HG03571 (cell line): ENCODE results near the gene CDS1.
"Not testable (repeated sequence)": the region's sequence is repeated elsewhere in the genome, so short reads cannot be mapped to it uniquely, and the experiment has no call there.

Experiments
- ATAC-seq: cut with Tn5 transposase; IDR thresholded peaks from one replicate; pipeline ENCODE4 v1.9.1; 2021; ENCODE audit not compliant: unreplicated experiment

CDS1 gene

DNA sequence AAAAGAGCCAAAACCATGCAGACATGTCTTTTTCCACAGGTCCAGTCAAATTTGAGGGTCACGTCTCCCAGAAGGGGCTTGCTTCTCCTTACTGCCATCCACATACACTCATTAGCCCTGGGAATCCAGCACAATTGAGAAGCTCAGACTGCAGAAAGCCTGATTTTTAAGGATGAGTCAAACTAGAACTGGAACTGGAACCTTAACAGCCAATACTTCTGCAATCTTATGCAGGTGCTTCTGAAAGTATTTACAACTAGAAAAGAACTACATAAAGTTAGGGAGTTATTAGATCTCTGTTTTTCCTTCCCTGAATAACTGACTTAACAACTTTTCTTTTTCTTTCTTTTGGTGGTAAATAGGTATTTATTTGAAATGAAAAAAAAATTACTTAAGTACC, 86.3 kb downstream of the CDS1 start:
- ATAC-seq = no peak

DNA sequence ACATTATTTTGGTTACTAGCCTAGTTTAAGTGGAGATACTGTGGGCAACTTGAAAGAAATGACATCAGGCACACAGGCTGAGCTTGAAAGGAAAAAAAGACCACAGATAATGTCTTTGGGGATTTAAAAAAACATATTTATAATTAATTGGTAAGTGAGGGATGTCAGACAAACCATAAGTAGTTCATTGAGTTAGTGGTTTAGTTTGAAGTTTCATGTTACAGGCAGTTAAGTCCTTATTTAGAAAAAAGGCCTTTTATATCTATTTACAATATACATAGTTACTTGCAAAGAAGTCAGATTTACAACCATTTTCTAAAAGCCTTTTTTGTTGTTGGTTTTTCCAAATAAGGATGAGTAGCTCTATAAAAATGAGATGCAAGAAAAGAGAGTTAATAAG, 89.2 kb downstream of the CDS1 start:
- ATAC-seq = no peak

GRCh38 chr4:84673475-84674240, 90.7 kb downstream of the CDS1 start:
- ATAC-seq = no peak

DNA sequence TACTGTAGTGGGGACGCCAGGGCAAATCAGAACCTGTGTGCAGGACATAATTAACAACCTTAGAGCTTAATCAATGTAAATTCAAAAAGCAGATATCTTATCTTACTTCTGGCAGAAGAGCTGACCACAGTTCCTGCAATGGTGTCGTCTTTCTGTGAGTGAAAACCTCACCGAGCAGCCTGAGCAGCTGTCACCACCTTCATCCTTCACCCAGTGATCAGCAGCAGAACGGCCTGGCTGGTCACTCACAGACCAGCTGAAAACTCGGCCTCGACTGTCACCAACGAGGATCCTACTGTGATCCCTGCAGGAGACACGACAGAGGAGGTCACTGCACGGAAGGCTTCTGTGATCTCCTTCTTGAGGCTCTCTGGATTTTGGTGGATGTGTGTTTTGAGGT, 94.2 kb downstream of the CDS1 start:
- ATAC-seq = no peak

GRCh38 chr4:84677995-84678394, 95.1 kb downstream of the CDS1 start:
- ATAC-seq = no peak

DNA sequence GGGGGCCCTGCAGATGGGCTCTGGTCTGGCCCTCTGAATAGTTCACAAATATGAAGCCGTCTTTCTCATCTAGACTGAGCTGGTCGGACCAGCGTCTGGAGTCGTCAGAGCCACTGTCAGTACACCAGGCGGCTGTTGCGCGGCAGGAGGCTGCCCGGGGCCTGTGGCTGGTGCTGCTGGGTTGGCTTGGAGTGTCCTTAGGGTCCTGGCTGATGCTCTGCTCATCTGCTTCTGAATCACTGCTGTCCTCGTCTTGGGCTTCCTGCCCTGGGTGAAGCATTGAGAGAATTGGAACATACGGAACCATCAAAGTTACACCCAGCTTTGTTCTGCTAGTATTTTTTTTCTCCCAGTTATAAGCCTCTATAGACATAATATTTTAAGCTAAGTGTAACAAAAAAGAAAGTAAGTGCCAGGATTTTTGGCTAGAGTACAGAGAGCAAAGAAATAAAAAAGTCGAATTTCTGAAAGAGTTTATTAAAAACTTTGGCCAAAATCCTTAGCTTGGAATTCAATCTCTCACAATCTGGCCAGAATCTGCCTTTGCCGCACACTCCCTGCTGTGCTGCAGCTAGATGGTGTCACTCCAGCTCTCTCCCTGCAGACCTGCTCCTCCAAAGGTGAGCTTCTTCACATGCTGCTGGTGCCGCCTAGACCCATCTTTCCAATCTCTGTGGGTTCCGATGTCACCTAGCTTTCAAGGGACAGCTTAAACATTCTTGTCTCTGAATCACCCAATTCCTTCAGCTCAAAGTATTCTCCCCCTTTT, 96.2 kb downstream of the CDS1 start:
- ATAC-seq = no peak

- no peak for ATAC-seq
Observed at GRCh38 chr4:84680956-84681355, 98.0 kb downstream of the CDS1 start.

DNA sequence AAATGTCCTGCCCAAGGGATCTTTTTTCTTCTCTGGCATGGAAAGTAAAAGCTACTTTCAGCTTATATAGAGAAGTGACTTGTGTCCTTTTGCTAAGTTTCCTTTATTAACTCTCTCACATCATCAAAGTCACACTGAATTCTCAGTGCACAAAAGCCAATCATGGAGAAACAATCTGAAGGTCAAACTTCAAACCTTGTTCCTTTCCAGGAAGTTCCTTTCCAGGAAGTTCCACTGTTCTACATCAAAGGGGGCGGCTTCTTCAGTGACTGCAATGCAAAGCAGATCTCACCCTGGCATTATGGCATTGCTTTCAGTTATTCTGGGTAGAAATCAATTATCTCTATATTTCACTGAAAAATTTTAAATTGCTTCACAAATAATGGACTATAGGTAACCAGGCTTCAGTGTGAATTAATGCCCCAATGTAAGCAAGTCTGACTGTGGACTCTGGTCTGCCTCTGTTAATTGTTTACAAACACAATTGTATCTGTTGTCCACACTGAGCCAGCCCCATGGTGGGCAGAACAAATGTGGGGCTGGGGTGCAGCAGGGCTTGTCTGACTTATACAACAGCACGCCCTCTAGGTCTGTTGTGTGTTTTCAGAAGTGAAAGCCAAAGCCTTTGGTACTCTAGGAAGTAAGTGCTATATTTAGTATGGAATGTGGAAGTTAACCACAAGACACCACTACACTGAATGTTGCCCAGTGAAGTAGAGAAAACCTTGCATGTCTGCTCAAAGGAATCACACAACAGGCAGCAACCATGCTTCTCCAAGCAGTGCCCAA, 98.8 kb downstream of the CDS1 start:
- ATAC-seq = no peak

GRCh38 chr4:84682661-84683060, 99.7 kb downstream of the CDS1 start:
- ATAC-seq = not testable (repeated sequence)

GRCh38 chr4:84683064-84683850, 100.3 kb downstream of the CDS1 start:
- ATAC-seq = no peak

DNA sequence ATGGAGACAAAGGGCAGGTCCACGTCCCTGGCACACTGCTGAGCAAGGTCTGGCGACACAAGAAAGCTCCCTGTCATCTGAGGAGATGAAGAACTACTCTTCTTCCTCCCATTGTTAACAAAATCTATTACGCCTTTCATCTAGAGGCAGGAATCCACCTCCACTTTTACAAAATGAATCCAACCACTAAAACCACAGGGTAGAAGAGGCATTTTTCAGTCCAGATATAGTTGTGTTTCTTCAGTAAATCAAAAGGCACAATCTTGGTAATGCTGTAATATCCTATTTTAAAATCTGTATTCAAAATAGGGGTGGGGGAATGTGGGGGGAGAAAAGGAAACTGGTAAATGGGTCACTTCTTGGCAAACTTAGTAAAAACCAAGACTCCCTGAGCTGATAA, 101.4 kb downstream of the CDS1 start:
- no peak for ATAC-seq

DNA sequence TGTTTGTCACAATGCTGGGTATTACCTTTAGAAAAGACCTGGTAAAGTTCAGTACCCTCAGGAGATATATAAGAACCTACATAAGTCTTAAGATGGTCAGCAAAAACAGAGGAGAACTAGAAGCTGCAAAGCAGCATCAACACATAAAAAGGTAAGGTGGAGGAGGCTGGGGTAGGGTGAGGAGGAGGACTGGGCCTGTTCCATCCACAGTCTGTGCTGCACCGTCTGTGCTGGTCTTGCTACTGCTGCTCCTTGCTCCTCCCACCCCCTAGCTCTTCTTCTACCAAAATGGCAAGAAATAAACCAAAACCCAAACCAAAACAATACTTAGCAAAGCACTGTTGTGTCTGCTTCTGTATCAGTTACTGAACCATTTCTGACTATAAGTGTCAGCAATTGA, 102.2 kb downstream of the CDS1 start:
- ATAC-seq = no peak

DNA sequence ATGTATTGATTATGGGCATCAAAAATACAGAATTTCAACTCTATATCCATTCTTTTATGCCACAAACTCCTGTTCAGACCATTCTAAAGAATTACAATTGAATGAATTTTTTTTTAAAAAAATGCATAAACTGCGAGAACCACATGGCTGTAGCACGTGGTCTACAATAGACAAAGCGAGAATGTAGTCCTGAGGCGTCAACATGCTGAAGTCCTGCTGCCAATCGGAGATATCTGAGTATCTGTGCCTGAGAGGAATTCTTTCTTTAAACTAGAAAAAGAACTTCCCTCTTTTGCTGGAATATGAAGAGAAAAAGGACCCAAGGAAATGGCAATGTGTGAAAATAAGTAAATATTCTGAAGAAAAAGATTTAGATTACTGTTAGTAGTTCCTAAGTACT, 105.7 kb downstream of the CDS1 start:
- ATAC-seq = no peak

DNA sequence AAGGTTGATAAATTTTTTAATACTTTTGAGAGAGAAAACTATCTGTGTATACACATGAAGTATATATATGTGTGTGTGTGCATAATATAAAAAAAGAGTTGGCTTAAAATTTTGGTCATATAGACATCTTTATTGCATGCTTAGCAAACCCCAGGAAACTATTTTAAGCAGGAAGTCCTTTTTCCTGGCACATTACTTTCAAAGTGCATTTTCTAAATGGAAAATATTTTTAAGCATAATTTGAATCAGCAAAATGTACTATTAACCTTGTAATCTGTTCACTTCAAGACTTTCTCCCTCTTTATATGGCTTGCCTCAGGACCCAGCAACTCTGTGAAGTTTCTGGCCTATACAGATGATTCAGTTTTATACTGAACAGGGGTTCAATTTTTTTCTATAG, 106.3 kb downstream of the CDS1 start:
- ATAC-seq = no peak

DNA sequence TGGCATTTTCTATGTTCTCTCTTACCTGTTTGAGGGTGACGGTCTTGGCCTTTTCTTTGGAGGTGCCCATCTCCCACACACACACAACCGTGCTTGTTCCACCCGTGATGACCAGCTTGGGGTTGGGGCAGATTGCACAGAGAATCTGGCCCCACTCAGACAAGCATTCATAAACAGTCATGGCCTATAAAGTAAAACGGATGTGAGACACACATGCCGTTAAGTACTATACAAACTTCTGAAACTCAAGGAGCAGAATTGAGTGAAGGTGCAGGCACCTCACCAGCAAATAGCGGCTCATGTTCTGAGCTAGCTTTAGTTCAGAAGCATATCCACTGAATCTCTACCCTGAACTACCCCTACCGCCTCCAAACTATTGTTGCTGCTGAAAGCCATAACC, 107.6 kb downstream of the CDS1 start:
- no peak for ATAC-seq

GRCh38 chr4:84691170-84691691, 108.3 kb downstream of the CDS1 start:
- no peak for ATAC-seq

DNA sequence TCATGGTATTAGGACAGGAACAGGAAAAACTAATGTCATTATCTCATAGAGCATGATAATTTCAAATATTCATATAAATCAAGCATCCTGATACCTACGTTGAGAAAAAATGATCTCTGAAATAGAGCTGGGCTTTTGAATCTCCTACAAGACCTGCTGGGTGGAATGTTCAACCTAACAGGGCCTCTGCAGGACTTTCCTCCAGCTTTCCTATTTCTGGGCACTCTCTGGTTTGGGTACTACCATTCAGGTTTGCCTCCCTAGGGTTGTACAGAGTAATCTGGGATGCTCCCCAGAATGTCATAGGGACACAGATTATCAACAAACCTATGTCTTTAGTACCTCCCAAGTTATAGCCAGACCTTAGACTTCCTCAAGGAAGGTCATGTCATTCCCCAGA, 108.9 kb downstream of the CDS1 start:
- no peak for ATAC-seq

GRCh38 chr4:84697159-84697558, 114.2 kb downstream of the CDS1 start:
- ATAC-seq = no peak

- ATAC-seq = no peak
Observed at GRCh38 chr4:84697615-84698201, 114.8 kb downstream of the CDS1 start.

- no peak for ATAC-seq
Observed at GRCh38 chr4:84699001-84699671, 116.2 kb downstream of the CDS1 start.
